ENCODE data around the gene VGLL4. TPM values are rescaled to one million over a fixed set of nuclear protein-coding genes. Genes with fewer than 3 reads are reported as not detected.

VGLL4 gene
- total RNA-seq, 1 donor from 2014 or later = 111 TPM

DNA sequence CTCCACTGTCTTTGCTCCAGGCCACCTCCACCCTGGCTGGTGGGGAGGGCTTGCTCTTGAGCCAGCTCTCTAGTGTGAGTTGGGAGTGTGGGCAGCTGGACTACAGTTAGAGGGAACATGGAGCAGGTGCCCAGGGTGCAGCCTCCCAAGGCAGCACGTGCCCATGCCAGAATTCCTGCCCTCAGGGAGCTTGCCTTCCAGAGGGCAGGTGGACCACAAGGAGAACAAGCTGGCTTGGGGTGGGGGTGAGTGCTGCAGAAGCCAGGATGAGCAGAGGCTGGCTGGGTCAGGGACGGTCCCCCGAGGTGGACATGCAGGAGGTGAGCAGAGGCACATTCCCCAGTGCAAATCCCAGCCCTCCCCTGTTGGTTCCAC lies 89.5 kb downstream of the VGLL4 start:
- peaks cover 14% of the 10 kb centered on the region for H3K9me3 Mint-ChIP-seq
- H3K27ac Mint-ChIP-seq = no peak overlapping the region
- DNase-seq (ENCODE audit: extremely low spot score, unreplicated experiment) = no peak
- H3K4me1 Mint-ChIP-seq (ENCODE audit: unreplicated experiment) = peaks cover 47% of the 10 kb centered on the region
- TF ChIP-seq, protein P1, sequence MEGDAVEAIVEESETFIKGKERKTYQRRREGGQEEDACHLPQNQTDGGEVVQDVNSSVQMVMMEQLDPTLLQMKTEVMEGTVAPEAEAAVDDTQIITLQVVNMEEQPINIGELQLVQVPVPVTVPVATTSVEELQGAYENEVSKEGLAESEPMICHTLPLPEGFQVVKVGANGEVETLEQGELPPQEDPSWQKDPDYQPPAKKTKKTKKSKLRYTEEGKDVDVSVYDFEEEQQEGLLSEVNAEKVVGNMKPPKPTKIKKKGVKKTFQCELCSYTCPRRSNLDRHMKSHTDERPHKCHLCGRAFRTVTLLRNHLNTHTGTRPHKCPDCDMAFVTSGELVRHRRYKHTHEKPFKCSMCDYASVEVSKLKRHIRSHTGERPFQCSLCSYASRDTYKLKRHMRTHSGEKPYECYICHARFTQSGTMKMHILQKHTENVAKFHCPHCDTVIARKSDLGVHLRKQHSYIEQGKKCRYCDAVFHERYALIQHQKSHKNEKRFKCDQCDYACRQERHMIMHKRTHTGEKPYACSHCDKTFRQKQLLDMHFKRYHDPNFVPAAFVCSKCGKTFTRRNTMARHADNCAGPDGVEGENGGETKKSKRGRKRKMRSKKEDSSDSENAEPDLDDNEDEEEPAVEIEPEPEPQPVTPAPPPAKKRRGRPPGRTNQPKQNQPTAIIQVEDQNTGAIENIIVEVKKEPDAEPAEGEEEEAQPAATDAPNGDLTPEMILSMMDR (conservative IDR thresholded peaks at IDR 0.05) = no peak
- no peak overlapping the region for H3K4me3 Mint-ChIP-seq
- no peaks in the 10 kb centered on the region for H3K27me3 Mint-ChIP-seq
- H3K36me3 Mint-ChIP-seq = peaks cover 47% of the 10 kb centered on the region

DNA sequence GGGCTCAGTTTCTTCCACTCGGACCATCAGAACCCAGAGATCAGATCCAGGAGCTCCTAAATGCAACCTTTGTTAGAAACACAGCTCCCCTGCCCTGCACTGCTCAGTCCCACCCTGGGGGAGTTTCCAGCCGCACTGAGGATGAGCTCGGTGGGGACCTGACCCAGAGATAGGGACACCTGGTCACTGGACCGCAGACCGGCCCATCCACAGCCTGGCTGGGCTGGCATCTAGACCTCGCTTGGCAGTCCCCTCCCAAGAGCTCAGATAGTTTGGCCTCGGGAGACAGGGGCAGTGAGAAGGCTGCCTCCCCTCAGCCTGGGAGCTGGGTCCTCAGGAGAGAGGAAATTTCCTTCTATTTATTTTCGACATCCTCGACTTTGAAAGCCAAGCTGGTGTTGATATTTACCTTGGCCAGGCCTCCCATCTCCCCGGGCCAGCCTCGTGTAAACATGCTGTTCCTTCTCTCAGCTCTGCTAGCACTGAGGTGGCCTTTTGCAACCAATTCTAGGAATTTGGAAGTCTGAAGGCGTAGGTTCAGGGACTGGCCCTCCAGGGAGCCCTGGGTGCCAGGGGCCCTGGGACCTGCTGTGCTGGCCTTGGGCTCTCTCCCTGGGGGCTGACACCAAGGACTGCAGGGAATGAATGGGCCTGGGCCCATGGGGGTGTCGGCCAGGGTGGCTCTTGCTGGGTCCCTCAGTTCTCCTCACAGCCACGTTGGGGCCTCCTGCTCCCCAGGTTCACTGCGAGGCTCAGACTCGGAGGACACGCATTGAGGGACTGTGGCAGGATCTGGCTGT lies 90.1 kb downstream of the VGLL4 start:
- Mint-ChIP-seq H3K9me3 (peaks cover 17% of the 10 kb centered on the region), H3K36me3 (peaks cover 52% of the 10 kb centered on the region), H3K4me3 (no peak overlapping the region), H3K27me3 (no peaks in the 10 kb centered on the region), H3K4me1 (ENCODE audit: unreplicated experiment) (peaks cover 53% of the 10 kb centered on the region), H3K27ac (no peak overlapping the region)
- no peak for DNase-seq (ENCODE audit: extremely low spot score, unreplicated experiment)
- TF ChIP-seq, protein P1 (conservative IDR thresholded peaks at IDR 0.05) = no peak

DNA sequence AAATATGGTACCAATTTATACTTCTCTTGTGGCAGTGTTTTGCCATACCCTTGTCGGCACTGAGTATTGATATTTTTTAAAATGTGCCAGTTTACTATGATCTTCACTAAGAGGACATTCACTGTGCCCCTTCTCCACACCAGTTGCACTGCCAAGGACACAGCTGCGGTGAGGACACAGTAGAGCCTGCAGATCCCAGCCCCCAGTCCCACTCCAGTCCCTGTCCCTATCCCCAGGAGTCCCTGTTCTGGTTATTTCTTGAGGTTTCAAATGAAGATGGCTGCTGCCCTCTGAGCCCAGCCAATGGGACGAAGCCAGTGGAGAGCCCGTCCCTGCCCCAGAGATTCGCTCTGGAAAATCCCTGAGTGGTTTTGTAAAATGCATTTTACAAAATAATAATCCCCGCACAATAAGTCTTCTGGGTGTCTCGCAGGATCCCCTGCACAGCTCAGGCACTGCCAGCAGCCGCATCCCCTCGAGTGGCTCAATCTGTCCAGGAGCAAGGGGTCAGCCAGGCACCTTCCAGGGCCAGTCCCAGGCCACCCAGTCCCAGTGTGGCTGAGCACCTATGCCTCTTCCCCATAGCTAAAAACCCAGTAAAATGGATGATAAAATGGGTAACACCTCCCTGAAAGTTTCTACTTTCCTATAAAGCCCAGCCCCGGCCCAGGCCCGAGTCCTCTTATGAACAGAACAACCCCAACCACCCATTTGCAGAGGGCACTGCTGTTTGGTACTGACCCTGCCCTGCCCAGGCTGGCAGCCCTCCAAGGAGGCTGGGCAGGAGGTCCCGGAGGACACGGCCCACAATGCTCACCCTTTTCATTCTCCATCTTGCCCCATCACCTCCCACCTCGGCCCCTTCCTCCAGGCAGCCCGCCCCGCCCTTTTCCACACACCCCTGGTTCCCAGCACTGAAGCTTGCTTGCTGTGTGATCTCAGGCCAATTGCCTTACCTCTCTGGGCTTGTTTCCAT lies 91.1 kb downstream of the VGLL4 start:
- TF ChIP-seq, protein P1 (conservative IDR thresholded peaks at IDR 0.05) = no peak
- DNase-seq (ENCODE audit: extremely low spot score, unreplicated experiment) = no peak
- Mint-ChIP-seq H3K27ac (peak overlapping the region; percentile 16), H3K4me1 (ENCODE audit: unreplicated experiment) (peaks cover 49% of the 10 kb centered on the region), H3K27me3 (no peaks in the 10 kb centered on the region), H3K36me3 (peaks cover 49% of the 10 kb centered on the region), H3K4me3 (no peak overlapping the region), H3K9me3 (peaks cover 20% of the 10 kb centered on the region)

DNA sequence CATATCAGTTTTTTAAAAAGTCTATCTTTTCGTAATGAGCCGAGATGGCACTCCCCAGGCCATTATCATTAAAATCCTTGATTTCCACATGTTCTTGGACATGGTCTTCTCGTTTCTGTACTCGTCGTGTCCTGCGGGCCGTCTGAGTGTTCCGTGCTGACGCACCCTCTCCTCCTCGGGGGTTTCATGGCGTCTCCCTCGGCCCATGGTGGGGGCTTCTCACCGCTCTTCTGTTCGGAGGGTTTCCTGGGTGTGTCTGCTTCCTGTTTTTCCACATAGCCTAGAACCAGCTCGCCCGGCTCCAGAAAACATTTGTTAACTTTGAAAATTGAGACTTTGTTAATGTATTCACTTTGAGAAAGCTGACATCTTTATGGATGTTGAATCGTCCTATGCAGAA lies 92.7 kb downstream of the VGLL4 start:
- Mint-ChIP-seq H3K9me3 (peaks cover 20% of the 10 kb centered on the region), H3K27ac (peak overlapping the region; percentile 95), H3K4me1 (ENCODE audit: unreplicated experiment) (peaks cover 40% of the 10 kb centered on the region), H3K27me3 (no peaks in the 10 kb centered on the region), H3K36me3 (peaks cover 46% of the 10 kb centered on the region), H3K4me3 (peak overlapping the region; percentile 64)
- TF ChIP-seq, protein P1 (conservative IDR thresholded peaks at IDR 0.05) = no peak
- no peak for DNase-seq (ENCODE audit: extremely low spot score, unreplicated experiment)

DNA sequence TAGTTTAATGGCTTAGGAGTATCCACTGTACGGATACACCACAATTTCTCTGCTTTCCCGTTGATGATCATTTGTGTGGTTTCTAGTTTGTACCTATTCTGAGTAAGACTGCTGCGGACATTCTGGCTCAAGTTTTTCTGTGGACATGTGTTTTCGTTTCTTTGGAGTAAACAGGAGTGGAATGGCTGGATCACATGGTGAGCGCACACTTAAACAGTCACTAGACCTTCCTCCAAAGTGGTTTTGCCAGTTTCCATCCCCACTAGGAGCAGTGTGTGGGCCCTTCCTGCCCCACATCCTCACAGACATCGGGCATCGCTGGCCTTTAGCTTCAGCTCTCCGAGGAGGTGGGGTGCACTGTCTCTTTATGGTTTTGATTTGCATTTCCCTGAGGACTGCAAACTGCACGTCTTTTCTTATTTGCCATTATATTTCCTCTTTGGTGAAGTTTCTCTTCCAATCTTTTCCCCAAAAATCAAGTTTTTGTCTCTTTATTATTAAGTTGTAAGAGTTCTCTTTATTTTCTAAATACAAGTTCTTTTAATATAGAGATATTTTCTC lies 94.1 kb downstream of the VGLL4 start:
- H3K9me3 Mint-ChIP-seq = peaks cover 20% of the 10 kb centered on the region
- H3K27me3 Mint-ChIP-seq = no peaks in the 10 kb centered on the region
- TF ChIP-seq, protein P1 (conservative IDR thresholded peaks at IDR 0.05) = no peak
- H3K27ac Mint-ChIP-seq = peak overlapping the region; percentile 24
- H3K4me1 Mint-ChIP-seq (ENCODE audit: unreplicated experiment) = peaks cover 38% of the 10 kb centered on the region
- DNase-seq (ENCODE audit: extremely low spot score, unreplicated experiment) = no peak
- H3K4me3 Mint-ChIP-seq = no peak overlapping the region
- H3K36me3 Mint-ChIP-seq = peaks cover 41% of the 10 kb centered on the region
